HL-60 (cell line): ENCODE measurements around the gene DROSHA.

ENCODE experiments used
- DNase-seq, 2 experiments: peaks; one replicate each; pipeline ENCODE4 v3.0.0-alpha.2; 2010 to 2020; ENCODE audit warnings: low read depth in 1 of 2, low spot score in 1 of 2
- H3K27ac ChIP-seq: fragments of 250-450 bp; sonication (Bioruptor Pico); replicated peaks from 2 replicates; pipeline ENCODE4 v1.5.1; 2020; ENCODE audit warnings: mild to moderate bottlenecking, moderate library complexity
- H3K27me3 ChIP-seq: fragments of 250-450 bp; sonication (Bioruptor Pico); 2 replicates; pipeline ENCODE4 v1.5.1; 2021; ENCODE audit warnings: mild to moderate bottlenecking, moderate library complexity; ENCODE audit not compliant: insufficient read depth, poor library complexity, severe bottlenecking
- H3K4me3 ChIP-seq: replicated peaks from 2 replicates; pipeline ENCODE4 v1.5.1; 2011; ENCODE audit warnings: mild to moderate bottlenecking, control low read depth, low read length; ENCODE audit not compliant: insufficient read depth
- GABPA ChIP-seq: IDR thresholded peaks from 2 replicates; pipeline ENCODE4 v1.6.1; 2012; ENCODE audit warnings: low read depth
- POLR2AphosphoS5 ChIP-seq: IDR thresholded peaks from 2 replicates; pipeline ENCODE4 v1.6.1; 2012; ENCODE audit warnings: low read depth
- SPI1 ChIP-seq: IDR thresholded peaks from 2 replicates; pipeline ENCODE4 v1.6.1; 2012; ENCODE audit warnings: low read depth, mild to moderate bottlenecking, borderline replicate concordance
- TF ChIP-seq, protein P1 (sequence below): IDR thresholded peaks from one replicate; pipeline ENCODE4 v1.5.1; 2011; ENCODE audit warnings: low read length, control low read depth, inconsistent platforms; ENCODE audit not compliant: insufficient read depth
- TF ChIP-seq, protein P2 (sequence below): IDR thresholded peaks from 2 replicates; pipeline ENCODE4 v1.6.1; 2012; ENCODE audit warnings: low read depth; ENCODE audit not compliant: insufficient replicate concordance

Gene DROSHA

DNA sequence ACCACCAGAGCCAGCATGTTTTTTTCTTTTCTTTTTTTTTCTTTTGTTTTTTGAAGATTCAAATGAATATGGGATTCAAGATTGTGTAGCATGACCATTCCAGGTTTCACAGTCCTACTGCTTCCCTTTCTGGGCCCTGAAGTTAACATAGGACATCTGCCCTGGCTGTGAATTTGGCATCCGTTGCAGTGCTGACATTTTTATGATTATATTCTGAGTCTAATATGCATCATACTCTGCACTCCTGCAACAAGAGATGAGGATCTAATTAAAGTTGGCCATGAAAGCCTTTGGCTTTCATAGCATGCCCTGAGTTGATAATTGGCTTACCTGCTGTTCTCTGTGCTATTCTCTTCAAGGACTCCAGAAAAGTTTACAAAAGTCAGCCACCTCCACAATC, 30.1 kb upstream of the DROSHA start:
- no peak overlapping the region for H3K27ac ChIP-seq
- H3K27me3 ChIP-seq: no peaks in the 10 kb centered on the region
- DNase-seq: no peak
- H3K4me3 ChIP-seq: no peak overlapping the region
- TF ChIP-seq, protein P1, sequence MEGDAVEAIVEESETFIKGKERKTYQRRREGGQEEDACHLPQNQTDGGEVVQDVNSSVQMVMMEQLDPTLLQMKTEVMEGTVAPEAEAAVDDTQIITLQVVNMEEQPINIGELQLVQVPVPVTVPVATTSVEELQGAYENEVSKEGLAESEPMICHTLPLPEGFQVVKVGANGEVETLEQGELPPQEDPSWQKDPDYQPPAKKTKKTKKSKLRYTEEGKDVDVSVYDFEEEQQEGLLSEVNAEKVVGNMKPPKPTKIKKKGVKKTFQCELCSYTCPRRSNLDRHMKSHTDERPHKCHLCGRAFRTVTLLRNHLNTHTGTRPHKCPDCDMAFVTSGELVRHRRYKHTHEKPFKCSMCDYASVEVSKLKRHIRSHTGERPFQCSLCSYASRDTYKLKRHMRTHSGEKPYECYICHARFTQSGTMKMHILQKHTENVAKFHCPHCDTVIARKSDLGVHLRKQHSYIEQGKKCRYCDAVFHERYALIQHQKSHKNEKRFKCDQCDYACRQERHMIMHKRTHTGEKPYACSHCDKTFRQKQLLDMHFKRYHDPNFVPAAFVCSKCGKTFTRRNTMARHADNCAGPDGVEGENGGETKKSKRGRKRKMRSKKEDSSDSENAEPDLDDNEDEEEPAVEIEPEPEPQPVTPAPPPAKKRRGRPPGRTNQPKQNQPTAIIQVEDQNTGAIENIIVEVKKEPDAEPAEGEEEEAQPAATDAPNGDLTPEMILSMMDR: no peak
- TF ChIP-seq, protein P2, sequence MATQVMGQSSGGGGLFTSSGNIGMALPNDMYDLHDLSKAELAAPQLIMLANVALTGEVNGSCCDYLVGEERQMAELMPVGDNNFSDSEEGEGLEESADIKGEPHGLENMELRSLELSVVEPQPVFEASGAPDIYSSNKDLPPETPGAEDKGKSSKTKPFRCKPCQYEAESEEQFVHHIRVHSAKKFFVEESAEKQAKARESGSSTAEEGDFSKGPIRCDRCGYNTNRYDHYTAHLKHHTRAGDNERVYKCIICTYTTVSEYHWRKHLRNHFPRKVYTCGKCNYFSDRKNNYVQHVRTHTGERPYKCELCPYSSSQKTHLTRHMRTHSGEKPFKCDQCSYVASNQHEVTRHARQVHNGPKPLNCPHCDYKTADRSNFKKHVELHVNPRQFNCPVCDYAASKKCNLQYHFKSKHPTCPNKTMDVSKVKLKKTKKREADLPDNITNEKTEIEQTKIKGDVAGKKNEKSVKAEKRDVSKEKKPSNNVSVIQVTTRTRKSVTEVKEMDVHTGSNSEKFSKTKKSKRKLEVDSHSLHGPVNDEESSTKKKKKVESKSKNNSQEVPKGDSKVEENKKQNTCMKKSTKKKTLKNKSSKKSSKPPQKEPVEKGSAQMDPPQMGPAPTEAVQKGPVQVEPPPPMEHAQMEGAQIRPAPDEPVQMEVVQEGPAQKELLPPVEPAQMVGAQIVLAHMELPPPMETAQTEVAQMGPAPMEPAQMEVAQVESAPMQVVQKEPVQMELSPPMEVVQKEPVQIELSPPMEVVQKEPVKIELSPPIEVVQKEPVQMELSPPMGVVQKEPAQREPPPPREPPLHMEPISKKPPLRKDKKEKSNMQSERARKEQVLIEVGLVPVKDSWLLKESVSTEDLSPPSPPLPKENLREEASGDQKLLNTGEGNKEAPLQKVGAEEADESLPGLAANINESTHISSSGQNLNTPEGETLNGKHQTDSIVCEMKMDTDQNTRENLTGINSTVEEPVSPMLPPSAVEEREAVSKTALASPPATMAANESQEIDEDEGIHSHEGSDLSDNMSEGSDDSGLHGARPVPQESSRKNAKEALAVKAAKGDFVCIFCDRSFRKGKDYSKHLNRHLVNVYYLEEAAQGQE: no peak
- TF ChIP-seq GABPA (no peak), POLR2AphosphoS5 (no peak), SPI1 (no peak)

DNA sequence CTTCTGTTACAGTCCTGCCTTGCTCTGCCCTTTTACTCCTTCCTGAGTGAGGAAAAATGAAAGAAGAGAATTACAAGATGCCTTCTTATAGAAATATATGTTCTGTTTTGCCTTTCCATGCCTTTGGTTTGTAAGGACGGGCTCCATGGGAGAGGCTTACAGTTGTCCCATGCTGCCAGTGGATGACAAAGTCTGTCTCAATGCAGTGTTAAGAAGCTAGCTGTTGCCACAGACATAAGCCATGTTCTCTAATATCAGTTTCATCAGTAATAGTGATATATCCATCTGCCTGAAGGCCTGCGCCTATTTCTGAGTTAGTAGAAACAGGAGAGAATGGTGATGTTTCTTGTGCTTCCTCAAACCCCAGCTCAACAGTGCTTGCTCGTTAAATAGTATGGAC, 28.0 kb upstream of the DROSHA start:
- Histone ChIP-seq H3K27me3 (no peaks in the 10 kb centered on the region), H3K4me3 (no peak overlapping the region), H3K27ac (no peak overlapping the region)
- DNase-seq: no peak
- TF ChIP-seq GABPA (no peak), POLR2AphosphoS5 (no peak), SPI1 (no peak)
- TF ChIP-seq, protein P2: no peak
- TF ChIP-seq, protein P1: no peak

DNA sequence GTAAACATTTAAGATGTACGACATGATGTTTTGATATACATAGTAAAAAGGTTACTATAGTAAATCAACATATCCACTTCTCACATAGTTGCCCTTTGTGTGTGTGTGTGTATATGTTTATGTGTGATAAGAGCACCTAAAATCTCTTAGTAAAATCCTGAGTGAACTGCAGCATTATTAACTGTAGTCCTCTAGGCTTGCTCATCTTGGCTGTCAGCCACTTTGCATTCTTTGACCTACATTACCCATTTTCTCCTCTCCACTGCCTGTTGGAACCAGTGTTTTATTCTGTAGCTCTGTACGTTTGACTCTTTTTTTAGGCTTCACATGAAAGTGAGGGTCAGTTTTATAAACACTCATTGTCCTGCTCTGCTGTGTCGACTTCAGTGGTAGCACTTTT, 24.6 kb upstream of the DROSHA start:
- no peaks in the 10 kb centered on the region for H3K27me3 ChIP-seq
- DNase-seq: no peak
- H3K27ac ChIP-seq: no peak overlapping the region
- no peak overlapping the region for H3K4me3 ChIP-seq
- no peak for TF ChIP-seq SPI1
- TF ChIP-seq, protein P1: no peak
- no peak for TF ChIP-seq GABPA
- no peak for TF ChIP-seq POLR2AphosphoS5
- TF ChIP-seq, protein P2: no peak
